Stimulated activated CD8-positive, alpha-beta memory T cell treated with anti-CD3 and anti-CD28 coated beads, Interleukin-7, amount 100 ng/mL, for 24 hours (primary cell): ENCODE data around the gene CGAS.
"Not testable (repeated sequence)": the region's sequence is repeated elsewhere in the genome, so short reads cannot be mapped to it uniquely, and the experiment has no call there.

Experiments
- DNase-seq: peaks from one replicate; pipeline ENCODE4 v3.0.0-alpha.2; 2020; ENCODE audit warnings: low read depth

CGAS gene

GRCh38 chr6:73394577-73395354 is 57.3 kb downstream of the CGAS start, which contains the start of gene DDX43:
TSS of gene DDX43 (plus strand) at chr6:73394828. CDS start at chr6:73394906, 78 bp downstream.
- peak; percentile 14 for DNase-seq

- no peak for DNase-seq
Measured at GRCh38 chr6:73393278-73393677, 58.8 kb downstream of the CGAS start.

- not testable (repeated sequence) for DNase-seq
Measured at GRCh38 chr6:73392188-73392587, 59.9 kb downstream of the CGAS start.

GRCh38 chr6:73391675-73392074 is 60.4 kb downstream of the CGAS start:
- no peak for DNase-seq

- DNase-seq: no peak
Measured at GRCh38 chr6:73389854-73390253, 62.2 kb downstream of the CGAS start.

GRCh38 chr6:73388800-73389512 is 63.1 kb downstream of the CGAS start:
- DNase-seq: peak; percentile 22

GRCh38 chr6:73388433-73388799 is 63.7 kb downstream of the CGAS start:
- no peak for DNase-seq

GRCh38 chr6:73382462-73383113 is 69.5 kb downstream of the CGAS start:
- no peak for DNase-seq

GRCh38 chr6:73381531-73381930 is 70.6 kb downstream of the CGAS start:
- not testable (repeated sequence) for DNase-seq

GRCh38 chr6:73377225-73377624 is 74.9 kb downstream of the CGAS start:
- no peak for DNase-seq

GRCh38 chr6:73375216-73375615 is 76.9 kb downstream of the CGAS start:
- no peak for DNase-seq
